Stimulated activated CD8-positive, alpha-beta memory T cell treated with anti-CD3 and anti-CD28 coated beads, Interleukin-4, amount 100 ng/mL, for 48 hours (primary cell): Measurements from ENCODE around the gene DEPP1.

Source experiments
- DNase-seq: peaks from one replicate; pipeline ENCODE4 v3.0.0-alpha.2; 2020

The DEPP1 gene

GRCh38 chr10:44931621-44932516 lies 46.7 kb downstream of the DEPP1 start:
- DNase-seq, result peak; percentile 18

DNA sequence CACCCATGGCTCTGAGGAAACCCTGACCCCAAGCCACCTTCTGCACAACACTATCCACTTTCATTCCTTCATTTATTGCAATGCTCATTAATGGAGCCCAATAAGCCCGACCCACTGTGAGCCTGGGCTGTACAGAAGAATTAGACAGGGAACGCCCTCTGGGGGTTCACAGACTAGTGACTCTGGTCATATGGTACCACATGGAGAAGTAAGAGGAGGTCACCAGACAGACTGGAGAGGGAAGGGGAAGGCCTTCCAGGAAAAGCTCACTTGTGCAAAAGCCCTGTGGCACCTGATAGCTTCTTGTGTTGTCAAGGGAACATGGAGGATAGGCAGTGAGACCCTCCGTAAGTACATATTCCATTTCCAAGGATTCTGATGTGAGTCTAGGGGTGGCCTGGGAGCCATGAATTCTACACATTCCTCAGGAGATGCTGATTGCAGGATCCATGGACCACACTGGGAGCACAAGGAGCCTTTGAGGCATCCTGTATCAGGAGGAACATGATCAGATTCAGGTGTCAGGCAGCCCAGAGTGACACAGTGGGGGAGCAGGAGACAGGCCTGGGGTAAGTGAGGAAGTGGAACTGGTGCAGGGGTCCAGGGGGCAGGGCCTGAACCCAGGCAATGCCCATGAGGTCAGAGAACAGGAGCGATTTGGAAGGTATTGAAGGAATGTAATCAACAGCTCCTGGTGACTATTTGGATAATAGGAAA lies 47.5 kb downstream of the DEPP1 start:
- peak; percentile 5 for DNase-seq

- no peak for DNase-seq
These were observed 49.0 kb downstream of the DEPP1 start for GRCh38 chr10:44929356-44930255.

DNA sequence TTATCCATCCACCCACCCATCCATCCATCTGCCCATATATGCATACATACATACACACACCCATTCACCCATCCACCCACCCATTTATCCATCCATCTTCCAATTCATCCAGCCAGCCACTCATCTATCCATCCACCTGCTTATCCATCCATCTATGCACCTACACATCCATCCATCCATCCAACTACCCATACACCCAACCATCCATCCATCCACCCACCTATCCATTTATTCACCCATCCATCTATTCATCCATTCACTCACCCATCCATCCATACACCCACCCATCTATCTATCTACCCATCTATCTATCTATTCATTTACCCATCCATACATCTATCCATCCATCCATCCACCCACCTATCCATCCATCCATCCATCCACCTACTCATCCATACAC lies 50.1 kb downstream of the DEPP1 start:
- DNase-seq, result no peak

GRCh38 chr10:44927352-44927751 lies 51.3 kb downstream of the DEPP1 start:
- no peak for DNase-seq

- DNase-seq, result no peak
These were observed 51.8 kb downstream of the DEPP1 start for GRCh38 chr10:44926751-44927351.
